IMR-90 (cell line): ENCODE measurements around the gene MYDGF. TPM values are rescaled to one million over a fixed set of nuclear protein-coding genes. Genes with fewer than 3 reads are reported as not detected.

Experiments
- ATAC-seq: fragments of 200-7000 bp; cut with Tn5 transposase; 2 replicates; pipeline ENCODE4 v1.9.1; 2020; ENCODE audit warnings: low read depth, mild to moderate bottlenecking, moderate library complexity
- BruUV-seq: library from RNA; stranded (reverse); fragments of 400-500 nt; replicated peaks from 2 replicates; lab custom pipeline; 2021; lab: Mats Ljungman, UMichigan
- CTCF ChIA-PET: fragments of 300-600 bp; formaldehyde crosslinking; extraction: SDS; loops from one replicate; lab custom pipeline; 2021; ENCODE audit warnings: antibody characterized with exemption; lab: Yijun Ruan, JAX
- POLR2A ChIA-PET: fragments of 300-600 bp; sonication (Branson Sonifier 250); formaldehyde crosslinking; loops from one replicate; lab custom pipeline; 2022; ENCODE audit warnings: antibody characterized with exemption; ENCODE audit not compliant: unreplicated experiment; lab: Charles Lee
- DNase-seq: peaks from one replicate; pipeline ENCODE4 v3.0.0; 2013
- H2AFZ ChIP-seq: replicated peaks from 2 replicates; pipeline ENCODE3; 2013; ENCODE audit warnings: low read length, mild to moderate bottlenecking; ENCODE audit not compliant: poor library complexity
- H2AK5ac ChIP-seq: 2 replicates; pipeline ENCODE4 v1.6.1; 2013; ENCODE audit warnings: low read depth, low read length, inconsistent platforms
- H2AK9ac ChIP-seq: replicated peaks from 2 replicates; pipeline ENCODE3; 2013; ENCODE audit warnings: mild to moderate bottlenecking, low read depth, low read length, moderate library complexity; ENCODE audit not compliant: poor library complexity
- H2BK120ac ChIP-seq: 2 replicates; pipeline ENCODE4 v1.6.1; 2013; ENCODE audit warnings: low read depth, low read length, inconsistent platforms
- H2BK15ac ChIP-seq: 3 replicates; pipeline ENCODE4 v1.6.1; 2013; ENCODE audit warnings: low read depth, low read length, inconsistent platforms
- H2BK20ac ChIP-seq: 2 replicates; pipeline ENCODE4 v1.6.1; 2013; ENCODE audit warnings: low read depth, mild to moderate bottlenecking, inconsistent platforms, low read length, moderate library complexity
- H2BK5ac ChIP-seq: 2 replicates; pipeline ENCODE4 v1.6.1; 2013; ENCODE audit warnings: mild to moderate bottlenecking, low read depth, low read length, inconsistent platforms; ENCODE audit not compliant: poor library complexity, severe bottlenecking
- H3K14ac ChIP-seq: replicated peaks from 2 replicates; pipeline ENCODE4 v1.6.1; 2013; ENCODE audit warnings: low read depth, low read length, inconsistent platforms
- H3K18ac ChIP-seq: 2 replicates; pipeline ENCODE4 v1.6.1; 2013; ENCODE audit warnings: low read depth, low read length, control low read depth
- H3K23ac ChIP-seq: 2 replicates; pipeline ENCODE4 v1.6.1; 2013; ENCODE audit warnings: low read depth, low read length, inconsistent platforms
- H3K27ac ChIP-seq: 2 replicates; pipeline ENCODE4 v1.5.1; 2013; ENCODE audit warnings: mild to moderate bottlenecking, control low read depth, low read length; ENCODE audit not compliant: insufficient read depth
- H3K27me3 ChIP-seq: 2 replicates; pipeline ENCODE4 v1.6.1; 2013; ENCODE audit warnings: low read length; ENCODE audit not compliant: control insufficient read depth, insufficient read depth
- H3K36me3 ChIP-seq: 2 replicates; pipeline ENCODE4 v1.6.1; 2013; ENCODE audit warnings: low read length, mixed read lengths; ENCODE audit not compliant: control insufficient read depth, insufficient read depth
- H3K4ac ChIP-seq: 2 replicates; pipeline ENCODE4 v1.6.1; 2013; ENCODE audit warnings: low read depth, low read length, inconsistent platforms
- H3K4me1 ChIP-seq: 2 replicates; pipeline ENCODE4 v1.6.1; 2013; ENCODE audit warnings: low read length, mixed read lengths; ENCODE audit not compliant: control insufficient read depth, insufficient read depth
- H3K4me2 ChIP-seq: 2 replicates; pipeline ENCODE4 v1.6.1; 2013; ENCODE audit warnings: low read depth, mild to moderate bottlenecking, control low read depth, low read length, moderate library complexity
- H3K4me3 ChIP-seq: 2 replicates; pipeline ENCODE4 v1.5.1; 2013; ENCODE audit warnings: low read depth, mild to moderate bottlenecking, control low read depth, low read length, moderate library complexity; ENCODE audit not compliant: insufficient read depth
- H3K56ac ChIP-seq: 2 replicates; pipeline ENCODE4 v1.6.1; 2013; ENCODE audit warnings: low read length, inconsistent platforms; ENCODE audit not compliant: insufficient read depth; ENCODE audit errors: extremely low read depth
- H3K79me1 ChIP-seq, 2 experiments: 2 replicates each; pipeline ENCODE4 v1.6.1; 2013; ENCODE audit warnings: low read length in 2 of 2, inconsistent platforms in 1 of 2, low read depth in 1 of 2
- H3K9ac ChIP-seq: 2 replicates; pipeline ENCODE4 v1.6.1; 2013; ENCODE audit warnings: low read depth, low read length, control low read depth
- H3K9me1 ChIP-seq: 2 replicates; pipeline ENCODE4 v1.6.1; 2013; ENCODE audit warnings: low read length, inconsistent platforms; ENCODE audit not compliant: insufficient read depth
- H3K9me3 ChIP-seq: 2 replicates; pipeline ENCODE4 v1.6.1; 2013; ENCODE audit warnings: low read length; ENCODE audit not compliant: control insufficient read depth, insufficient read depth
- H4K20me1 ChIP-seq: 2 replicates; pipeline ENCODE4 v1.6.1; 2013; ENCODE audit warnings: low read length, inconsistent platforms; ENCODE audit not compliant: insufficient read depth
- H4K5ac ChIP-seq: 2 replicates; pipeline ENCODE4 v1.6.1; 2013; ENCODE audit warnings: mild to moderate bottlenecking, low read depth, low read length, control low read depth
- H4K8ac ChIP-seq, 2 experiments: 2 replicates each; pipeline ENCODE4 v1.6.1; 2013; ENCODE audit warnings: low read depth in 2 of 2, low read length in 2 of 2, control low read depth in 1 of 2, inconsistent platforms in 1 of 2
- H4K91ac ChIP-seq: 2 replicates; pipeline ENCODE4 v1.6.1; 2013; ENCODE audit warnings: low read depth, low read length, inconsistent platforms; ENCODE audit not compliant: insufficient read depth
- BHLHE40 ChIP-seq: fragments of 150-350 bp; IDR thresholded peaks from 2 replicates; pipeline ENCODE4 v1.6.1; 2016; ENCODE audit warnings: mild to moderate bottlenecking, low read depth, low read length
- WGBS, 2 experiments: methylation state at CpG; one replicate each; pipeline versions ENCODE4 v1.1.5 to v1.1.7; 2013; ENCODE audit warnings: missing lambda C conversion rate in 2 of 2; ENCODE audit not compliant: insufficient read length in 1 of 2; ENCODE audit errors: extremely low coverage in 2 of 2; 5-methylcytosine and 5-hydroxymethylcytosine counted together
- dilution Hi-C: fragments of 300-500 bp; cut with HindIII; formaldehyde crosslinking; loops from one replicate; pipeline ENCODE4 v1.14.3; 2018; ENCODE audit warnings: low sequenced_read_pairs; ENCODE audit not compliant: unreplicated experiment
- in situ Hi-C: fragments of 300-500 bp; cut with MboI; formaldehyde crosslinking; loops from 3 replicates; pipeline ENCODE4 v1.14.3; 2019; ENCODE audit warnings: low sequenced_read_pairs, inconsistent platforms, mixed read lengths
- intact Hi-C: fragments of 100-400 bp; cut with micrococcal nuclease; formaldehyde crosslinking; loops from 2 replicates; pipeline ENCODE4 v1.10.0; 2022
- polyA plus RNA-seq, 3 experiments: library from polyadenylated mRNA; depleted of rRNA; stranded (reverse); fragments of >200 nt; gene quantifications; 2 replicates each; pipeline ENCODE4 v1.2.3, GENCODE V29; 2012; ENCODE audit warnings: low replicate concordance in 1 of 3
- total RNA-seq: library from RNA; depleted of rRNA; stranded (reverse); fragments of >200 nt; gene quantifications from 2 replicates; pipeline ENCODE4 v1.2.3, GENCODE V29; 2012

Gene MYDGF
- total and polyA plus RNA-seq, 2 of the 4 experiments (the other 2 are of a cell fraction), result 203 to 310 TPM

- Histone ChIP-seq H3K9me1 (peaks cover 10% of the 10 kb centered on the region; the same call in 1 of the 2 replicates), H3K56ac (no peak overlapping the region), H3K79me1 (peaks cover 34 to 88% of the 10 kb centered on the region in 2 experiments), H3K27me3 (no peaks in the 10 kb centered on the region), H4K20me1 (0 out of 2 replicates have a peak, but pooled peaks cover under 1% of the 10 kb centered on the region), H4K8ac (no peak overlapping the region), H3K4me1 (peaks cover 18% of the 10 kb centered on the region), H2AK9ac (peak overlapping the region; percentile 85), H2AK5ac (no peak overlapping the region), H3K23ac (no peak overlapping the region), H2BK5ac (peak overlapping the region; percentile 49), H2BK20ac (no peak overlapping the region), H3K27ac (no peak overlapping the region), H2BK120ac (0 out of 2 replicates have a peak overlapping the region, but pooled peaks have one; percentile 13), H4K91ac (no peak overlapping the region), H2AFZ (peak overlapping the region; percentile 34), H3K36me3 (peaks cover 65% of the 10 kb centered on the region), H3K9me3 (no peaks in the 10 kb centered on the region), H3K4me2 (no peak overlapping the region), H3K9ac (no peak overlapping the region), H3K4me3 (no peak overlapping the region), H3K14ac (no peak overlapping the region), H2BK15ac (no peak overlapping the region), H3K18ac (no peak overlapping the region), H3K4ac (no peak overlapping the region), H4K5ac (no peak overlapping the region)
- ChIA-PET CTCF (interaction anchor here (0.5 kb wide), 1 partner anchor 1077 kb away, joined by 4 read pairs; no protein-coding TSS in a partner anchor), POLR2A (no interaction called here)
- DNase-seq, result peak; percentile 70
- ATAC-seq, result no peak
- no TSS peak for BruUV-seq
- dilution Hi-C loops (no loop called here), in situ Hi-C loops (no loop called here), intact Hi-C loops (no loop called here)
- WGBS, 2 experiments, result 64% methylated on average over 11 of the region's 23 CpGs; no CpG with 5 or more reads in 1 of the 2 experiments
- no peak for TF ChIP-seq BHLHE40
These were observed 47.2 kb upstream of the MYDGF start for GRCh38 chr19:4717191-4717965.
